HepG2 (cell line): Measurements from ENCODE around the gene PTPRM. TPM values are rescaled to one million over a fixed set of nuclear protein-coding genes. Genes with fewer than 3 reads are reported as not detected.

Experiments
- AKAP8 ChIP-seq: sonication (generic); formaldehyde crosslinking; IDR thresholded peaks from 2 replicates; pipeline ENCODE4 v1.5.1; 2020; ENCODE audit warnings: mild to moderate bottlenecking, missing genetic modification reagents
- ARID4A ChIP-seq: sonication (generic); formaldehyde crosslinking; IDR thresholded peaks from 2 replicates; pipeline ENCODE4 v1.5.0; 2020; ENCODE audit warnings: mild to moderate bottlenecking, missing genetic modification reagents, borderline replicate concordance
- BRCA1 ChIP-seq: sonication (generic); formaldehyde crosslinking; IDR thresholded peaks from 2 replicates; pipeline ENCODE4 v1.4.0; 2020; ENCODE audit warnings: missing genetic modification reagents
- CBX1 ChIP-seq: IDR thresholded peaks from one replicate; pipeline ENCODE4 v1.6.1; 2016; ENCODE audit warnings: antibody characterized with exemption, low read depth
- CC2D1A ChIP-seq: sonication (generic); formaldehyde crosslinking; IDR thresholded peaks from 2 replicates; pipeline ENCODE4 v1.8.1; 2023; ENCODE audit warnings: mild to moderate bottlenecking, missing genetic modification reagents
- FOXP4 ChIP-seq: sonication (generic); formaldehyde crosslinking; IDR thresholded peaks from 2 replicates; pipeline ENCODE4 v1.4.0; 2020; ENCODE audit warnings: missing genetic modification reagents
- GATA4 ChIP-seq: sonication (generic); IDR thresholded peaks from 2 replicates; pipeline ENCODE4 v1.6.1; 2016; ENCODE audit warnings: antibody characterized with exemption, low read depth, borderline replicate concordance
- HDAC2 ChIP-seq: sonication (generic); formaldehyde crosslinking; IDR thresholded peaks from 2 replicates; pipeline ENCODE4 v1.4.0; 2020; ENCODE audit warnings: missing genetic modification reagents
- JUNB ChIP-seq: sonication (generic); formaldehyde crosslinking; IDR thresholded peaks from 2 replicates; pipeline ENCODE4 v1.8.0; 2022; ENCODE audit warnings: missing genetic modification reagents, mild to moderate bottlenecking, borderline replicate concordance
- PAWR ChIP-seq: sonication (generic); formaldehyde crosslinking; IDR thresholded peaks from 2 replicates; pipeline ENCODE4 v1.4.0; 2020; ENCODE audit warnings: missing genetic modification reagents, mild to moderate bottlenecking, borderline replicate concordance
- SIN3A ChIP-seq: IDR thresholded peaks from 2 replicates; pipeline ENCODE4 v1.6.1; 2011; ENCODE audit warnings: low read depth, mild to moderate bottlenecking, control low read depth, low read length, borderline replicate concordance
- SOX5 ChIP-seq: IDR thresholded peaks from 2 replicates; pipeline ENCODE4 v1.6.1; 2016; ENCODE audit warnings: borderline replicate concordance
- SP2 ChIP-seq: sonication (generic); formaldehyde crosslinking; IDR thresholded peaks from 2 replicates; pipeline ENCODE4 v1.5.1; 2020; ENCODE audit warnings: mild to moderate bottlenecking, missing genetic modification reagents
- ZBTB38 ChIP-seq: sonication (generic); formaldehyde crosslinking; IDR thresholded peaks from 2 replicates; pipeline ENCODE4 v1.5.1; 2020; ENCODE audit warnings: mild to moderate bottlenecking, missing genetic modification reagents
- ZBTB39 ChIP-seq: sonication (generic); formaldehyde crosslinking; IDR thresholded peaks from 2 replicates; pipeline ENCODE4 v1.5.0; 2020; ENCODE audit warnings: missing genetic modification reagents
- ZGPAT ChIP-seq: IDR thresholded peaks from 2 replicates; pipeline ENCODE4 v1.6.1; 2016; ENCODE audit warnings: mild to moderate bottlenecking
- ZMYM3 ChIP-seq: sonication (generic); formaldehyde crosslinking; IDR thresholded peaks from 2 replicates; pipeline ENCODE4 v1.5.1; 2020; ENCODE audit warnings: mild to moderate bottlenecking, missing genetic modification reagents
- ZNF331 ChIP-seq: sonication (generic); formaldehyde crosslinking; IDR thresholded peaks from 2 replicates; pipeline ENCODE4 v1.4.0; 2020; ENCODE audit warnings: missing genetic modification reagents
- ZNF343 ChIP-seq: sonication (generic); formaldehyde crosslinking; IDR thresholded peaks from 2 replicates; pipeline ENCODE4 v1.4.0; 2020; ENCODE audit warnings: mild to moderate bottlenecking, missing genetic modification reagents
- ZNF678 ChIP-seq: sonication (generic); formaldehyde crosslinking; IDR thresholded peaks from 2 replicates; pipeline ENCODE4 v1.4.0; 2020; ENCODE audit warnings: mild to moderate bottlenecking, missing genetic modification reagents
- ZNF703 ChIP-seq: sonication (generic); formaldehyde crosslinking; IDR thresholded peaks from 2 replicates; pipeline ENCODE4 v1.5.1; 2020; ENCODE audit warnings: missing genetic modification reagents, mild to moderate bottlenecking, moderate library complexity, borderline replicate concordance
- polyA plus RNA-seq, 8 experiments: library from polyadenylated mRNA; depleted of rRNA in 3 of 8; stranded (reverse) in 7 of 8; unstranded in 1 of 8; fragments of >200 nt; fragmentation: Illumina TruSeq in 4 of 8; extraction: Trizol in 4 of 8; gene quantifications; 2 replicates each; pipeline versions ENCODE4 v1.2.1 to v1.2.3, GENCODE V29; 2011 to 2016; ENCODE audit warnings: low read depth in 4 of 8, missing spikeins in 1 of 8, mixed read lengths in 1 of 8; ENCODE audit not compliant: insufficient read depth in 1 of 8
- total RNA-seq, 5 experiments: library from RNA; depleted of rRNA; stranded (reverse); fragments of >200 nt; fragmentation: Illumina TruSeq; extraction: Trizol; gene quantifications; 2 replicates each; pipeline ENCODE4 v1.2.3, GENCODE V29; 2016; ENCODE audit warnings: low read depth in 1 of 5

The PTPRM gene
- total and polyA plus RNA-seq, 2 of the 13 experiments (the other 11 are each of a cell fraction or from before 2014, with no cell fraction given): 12.6 to 108 TPM

GRCh38 chr18:7646174-7646886, 79.2 kb downstream of the PTPRM start (continued):
- no peak for TF ChIP-seq ZNF678 (CRISPR knock-in tag)
- 0 out of 2 replicates have a peak, but pooled peaks have one; percentile 32 for TF ChIP-seq ZMYM3
- no peak for TF ChIP-seq ZNF343
- TF ChIP-seq CC2D1A (CRISPR knock-in tag): no peak
- TF ChIP-seq SIN3A: no peak
- peak; percentile 80; the same call in 1 of the 2 replicates for TF ChIP-seq SOX5 (CRISPR knock-in tag)
- no peak for TF ChIP-seq ARID4A (CRISPR knock-in tag)
- TF ChIP-seq GATA4: peak; percentile 19; the same call in 1 of the 2 replicates
- no peak for TF ChIP-seq BRCA1
- 0 out of 2 replicates have a peak, but pooled peaks have one; percentile 8 for TF ChIP-seq ZNF331 (CRISPR knock-in tag)
- TF ChIP-seq ZBTB38 (CRISPR knock-in tag): no peak
- no peak for TF ChIP-seq SP2 (CRISPR knock-in tag)
- no peak for TF ChIP-seq PAWR (CRISPR knock-in tag)
- peak; percentile 86 for TF ChIP-seq HDAC2
- no peak for TF ChIP-seq AKAP8 (CRISPR knock-in tag)
- TF ChIP-seq ZBTB39 (CRISPR knock-in tag): no peak
- 0 out of 2 replicates have a peak, but pooled peaks have one; percentile 53 for TF ChIP-seq ZGPAT (CRISPR knock-in tag)
- TF ChIP-seq ZNF703: no peak
- TF ChIP-seq FOXP4 (CRISPR knock-in tag): peak; percentile 87
- TF ChIP-seq JUNB (CRISPR knock-in tag): peak; percentile 26; the same call in 1 of the 2 replicates
- TF ChIP-seq CBX1: no peak
